HUES48 (cell line): Measurements from ENCODE around the gene ME3.
"Not testable (repeated sequence)": the region's sequence is repeated elsewhere in the genome, so short reads cannot be mapped to it uniquely, and the experiment has no call there.

Experiments
- H3K27ac ChIP-seq: one replicate; pipeline ENCODE4 v1.7.0; 2013; ENCODE audit warnings: low read depth, low read length, inconsistent platforms
- H3K27me3 ChIP-seq: 2 replicates; pipeline ENCODE4 v1.6.1; 2013; ENCODE audit warnings: mild to moderate bottlenecking, low read length; ENCODE audit not compliant: control insufficient read depth, insufficient read depth
- H3K36me3 ChIP-seq: 2 replicates; pipeline ENCODE4 v1.6.1; 2013; ENCODE audit warnings: low read length; ENCODE audit not compliant: control insufficient read depth, insufficient read depth
- H3K4me1 ChIP-seq: 2 replicates; pipeline ENCODE4 v1.6.1; 2013; ENCODE audit warnings: mild to moderate bottlenecking, low read length; ENCODE audit not compliant: control insufficient read depth, insufficient read depth
- H3K4me3 ChIP-seq: 2 replicates; pipeline ENCODE4 v1.5.1; 2013; ENCODE audit warnings: mild to moderate bottlenecking, low read depth, low read length
- H3K9ac ChIP-seq: 2 replicates; pipeline ENCODE4 v1.6.1; 2013; ENCODE audit warnings: mild to moderate bottlenecking, low read depth, low read length, moderate library complexity
- H3K9me3 ChIP-seq: 2 replicates; pipeline ENCODE4 v1.6.1; 2013; ENCODE audit warnings: low read length; ENCODE audit not compliant: control insufficient read depth, insufficient read depth

The ME3 gene

DNA sequence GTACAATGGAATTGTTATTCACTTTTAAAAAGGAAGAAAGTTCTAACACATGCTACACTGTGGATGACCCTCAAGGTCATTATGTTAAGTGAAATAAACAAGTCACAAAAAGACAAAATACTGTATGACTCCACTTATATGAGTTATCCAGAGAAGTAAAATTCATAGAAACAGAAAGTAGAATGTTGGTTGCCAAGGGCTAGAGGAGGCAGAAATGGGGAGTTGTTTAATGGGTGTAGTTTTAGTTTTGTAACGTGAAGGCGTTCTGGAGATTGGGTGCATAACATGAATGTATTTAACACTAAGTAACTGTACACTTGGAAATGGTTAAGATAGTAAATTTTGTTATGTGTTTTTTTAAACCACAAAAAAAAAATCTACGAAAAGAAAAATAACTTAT lies 253.9 kb downstream of the ME3 start:
- H3K4me1 ChIP-seq, result no peaks in the 10 kb centered on the region
- no peaks in the 10 kb centered on the region for H3K9me3 ChIP-seq
- H3K9ac ChIP-seq, result no peak overlapping the region
- no peak overlapping the region for H3K4me3 ChIP-seq
- H3K27me3 ChIP-seq, result no peaks in the 10 kb centered on the region
- no peak overlapping the region for H3K27ac ChIP-seq
- no peaks in the 10 kb centered on the region for H3K36me3 ChIP-seq

DNA sequence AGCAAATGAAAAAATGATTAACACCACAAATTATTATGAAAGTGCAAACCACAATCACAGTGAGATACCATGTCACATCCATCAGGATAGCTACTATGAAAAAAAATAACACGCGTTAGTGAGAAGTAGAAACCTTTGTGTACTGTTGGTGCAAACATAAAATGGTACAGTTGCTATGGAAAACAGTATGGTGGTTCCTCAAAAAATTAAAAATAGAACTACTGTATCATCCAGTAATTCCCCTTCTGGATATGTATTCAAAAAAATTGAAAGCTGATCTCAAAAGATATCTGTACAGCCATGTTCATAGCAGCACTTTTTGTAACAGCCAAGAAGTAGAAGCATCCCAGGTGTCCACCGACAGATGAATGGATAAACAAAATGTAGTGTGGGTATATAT lies 254.3 kb downstream of the ME3 start:
- no peak overlapping the region for H3K4me3 ChIP-seq
- no peak overlapping the region for H3K27ac ChIP-seq
- H3K4me1 ChIP-seq, result no peaks in the 10 kb centered on the region
- no peak overlapping the region for H3K9ac ChIP-seq
- no peaks in the 10 kb centered on the region for H3K27me3 ChIP-seq
- no peaks in the 10 kb centered on the region for H3K9me3 ChIP-seq
- no peaks in the 10 kb centered on the region for H3K36me3 ChIP-seq

DNA sequence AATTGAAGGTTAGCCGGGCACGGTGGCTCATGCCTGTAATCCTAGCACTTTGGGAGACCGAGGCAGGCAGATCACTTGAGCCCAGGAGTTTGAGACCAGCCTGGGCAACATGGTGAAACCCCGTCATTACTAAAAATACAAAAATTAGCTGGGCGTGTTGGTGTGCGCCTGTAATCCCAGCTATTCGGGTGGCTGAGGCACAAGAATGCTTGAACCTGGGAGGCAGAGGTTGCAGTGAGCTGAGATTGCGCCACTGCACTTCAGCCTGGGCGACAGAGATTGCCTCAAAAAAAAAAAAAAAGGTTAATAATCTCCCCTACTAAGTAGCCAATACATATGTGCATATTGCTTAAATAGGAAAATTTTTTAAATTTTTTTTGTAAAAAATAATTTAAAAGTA lies 255.5 kb downstream of the ME3 start:
- H3K27me3 ChIP-seq, H3K27ac ChIP-seq, H3K4me1 ChIP-seq, H3K4me3 ChIP-seq, H3K36me3 ChIP-seq, H3K9me3 ChIP-seq, H3K9ac ChIP-seq: not testable (repeated sequence)

DNA sequence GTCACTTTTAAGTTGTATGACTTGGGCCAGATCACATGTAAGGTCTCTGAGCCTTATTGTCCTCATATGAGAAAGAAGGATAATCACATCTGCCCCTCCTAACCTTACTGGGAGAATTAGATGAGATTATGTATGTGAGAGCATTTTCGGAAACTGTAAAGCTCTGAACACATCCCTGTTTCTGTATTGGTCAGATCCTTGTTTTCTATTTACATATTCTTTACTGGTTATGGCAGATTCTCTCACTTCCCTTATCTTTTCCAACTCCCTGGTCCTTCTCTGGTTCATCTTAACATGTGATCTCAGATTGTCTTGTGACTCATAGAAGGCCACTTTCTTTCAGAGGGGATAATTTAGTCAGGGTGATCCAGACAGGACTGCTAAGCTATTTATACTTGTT lies 255.9 kb downstream of the ME3 start:
- no peak overlapping the region for H3K27ac ChIP-seq
- H3K9ac ChIP-seq, result no peak overlapping the region
- H3K4me3 ChIP-seq, result no peak overlapping the region
- no peaks in the 10 kb centered on the region for H3K9me3 ChIP-seq
- H3K27me3 ChIP-seq, result no peaks in the 10 kb centered on the region
- H3K36me3 ChIP-seq, result no peaks in the 10 kb centered on the region
- H3K4me1 ChIP-seq, result no peaks in the 10 kb centered on the region

DNA sequence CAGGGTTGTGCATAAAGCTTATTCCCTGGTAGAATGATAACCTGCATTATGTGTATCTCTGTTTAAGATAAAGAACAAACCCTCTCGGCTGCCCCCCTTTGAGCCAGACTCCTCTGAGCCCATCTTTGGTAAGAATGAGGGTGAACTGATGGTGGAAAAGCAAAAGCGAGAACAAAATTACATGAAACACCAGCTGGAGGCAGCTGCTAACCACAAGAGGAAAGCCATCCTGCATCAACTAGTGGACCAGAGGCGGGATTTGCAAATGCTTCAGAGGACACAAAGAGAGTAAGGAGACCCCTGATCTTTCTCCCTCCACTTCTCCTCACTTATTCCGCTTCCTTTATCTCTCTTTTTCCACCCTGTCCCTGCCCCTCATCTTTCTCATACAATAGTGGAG lies 257.4 kb downstream of the ME3 start:
- H3K9ac ChIP-seq, result no peak overlapping the region
- no peak overlapping the region for H3K4me3 ChIP-seq
- H3K9me3 ChIP-seq, result no peaks in the 10 kb centered on the region
- H3K27me3 ChIP-seq, result no peaks in the 10 kb centered on the region
- no peak overlapping the region for H3K27ac ChIP-seq
- no peaks in the 10 kb centered on the region for H3K36me3 ChIP-seq
- no peaks in the 10 kb centered on the region for H3K4me1 ChIP-seq

DNA sequence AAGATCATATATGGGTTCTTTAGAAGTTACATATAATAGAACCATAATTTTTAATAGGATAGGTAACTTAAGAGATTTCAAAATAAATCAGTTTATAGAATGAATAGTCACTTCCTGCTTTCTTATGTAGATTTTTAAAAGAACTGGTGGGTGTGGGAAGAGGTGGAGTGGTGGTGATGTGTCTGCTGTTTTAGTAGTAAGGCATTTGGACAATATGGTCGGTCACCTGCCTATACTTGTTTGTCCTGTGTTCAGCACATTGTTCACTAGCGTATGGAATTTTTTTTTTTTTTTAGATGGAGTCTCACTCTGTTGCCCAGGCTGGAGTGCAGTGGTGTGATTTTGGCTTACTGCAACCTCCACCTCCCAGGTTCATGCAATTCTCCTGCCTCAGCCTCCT lies 258.4 kb downstream of the ME3 start:
- no peaks in the 10 kb centered on the region for H3K27me3 ChIP-seq
- no peaks in the 10 kb centered on the region for H3K36me3 ChIP-seq
- H3K4me1 ChIP-seq, result no peaks in the 10 kb centered on the region
- no peak overlapping the region for H3K27ac ChIP-seq
- H3K4me3 ChIP-seq, result no peak overlapping the region
- H3K9me3 ChIP-seq, result no peaks in the 10 kb centered on the region
- H3K9ac ChIP-seq, result no peak overlapping the region

DNA sequence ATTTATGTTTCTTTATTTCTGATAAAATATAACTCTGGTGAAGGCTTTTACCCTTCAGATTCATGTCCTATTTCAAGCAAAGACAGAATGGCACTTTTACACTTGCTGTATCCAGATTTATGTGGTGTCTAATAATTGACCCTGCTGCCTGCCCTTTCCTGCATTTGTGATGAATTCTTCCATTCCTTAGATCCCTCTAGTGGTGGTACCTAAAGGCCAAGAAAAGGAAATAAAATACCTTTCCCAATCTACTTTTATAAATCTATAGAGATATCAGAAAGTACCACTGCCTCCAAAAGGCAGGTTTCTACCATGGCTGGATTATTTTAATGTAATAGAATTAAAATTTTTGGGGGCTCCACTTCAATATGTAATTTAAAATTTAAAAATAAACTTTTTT lies 263.6 kb downstream of the ME3 start:
- no peaks in the 10 kb centered on the region for H3K9me3 ChIP-seq
- no peak overlapping the region for H3K27ac ChIP-seq
- H3K9ac ChIP-seq, result no peak overlapping the region

DNA sequence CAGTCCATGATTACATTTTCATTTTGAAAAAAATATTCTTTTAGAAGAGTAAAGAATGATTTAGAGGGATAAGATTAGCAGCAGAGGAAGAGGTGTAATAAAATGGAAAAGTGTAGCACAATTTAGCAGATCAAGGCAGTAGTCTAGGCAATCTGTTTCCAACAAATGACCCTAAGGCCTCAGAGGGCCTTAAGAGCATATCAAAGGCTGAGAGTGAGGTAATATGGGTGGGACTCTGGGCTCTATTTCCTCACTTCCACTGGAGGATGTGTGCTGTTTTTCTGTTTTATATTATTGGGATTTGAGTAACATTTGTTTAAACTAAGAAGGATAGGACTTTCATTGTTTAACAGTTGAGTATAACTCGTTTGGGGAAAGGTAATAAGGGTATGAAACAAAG lies 269.0 kb downstream of the ME3 start:
- H3K27ac ChIP-seq, result no peak overlapping the region
- H3K4me3 ChIP-seq, result no peak overlapping the region
- no peaks in the 10 kb centered on the region for H3K4me1 ChIP-seq
- no peaks in the 10 kb centered on the region for H3K27me3 ChIP-seq
- H3K9me3 ChIP-seq, result no peaks in the 10 kb centered on the region
- no peak overlapping the region for H3K9ac ChIP-seq
- H3K36me3 ChIP-seq, result no peaks in the 10 kb centered on the region

More for the DNA sequence above, 263.6 kb downstream of the ME3 start:
- Histone ChIP-seq H3K4me1 (no peaks in the 10 kb centered on the region), H3K4me3 (no peak overlapping the region), H3K27me3 (no peaks in the 10 kb centered on the region), H3K36me3 (no peaks in the 10 kb centered on the region)

DNA sequence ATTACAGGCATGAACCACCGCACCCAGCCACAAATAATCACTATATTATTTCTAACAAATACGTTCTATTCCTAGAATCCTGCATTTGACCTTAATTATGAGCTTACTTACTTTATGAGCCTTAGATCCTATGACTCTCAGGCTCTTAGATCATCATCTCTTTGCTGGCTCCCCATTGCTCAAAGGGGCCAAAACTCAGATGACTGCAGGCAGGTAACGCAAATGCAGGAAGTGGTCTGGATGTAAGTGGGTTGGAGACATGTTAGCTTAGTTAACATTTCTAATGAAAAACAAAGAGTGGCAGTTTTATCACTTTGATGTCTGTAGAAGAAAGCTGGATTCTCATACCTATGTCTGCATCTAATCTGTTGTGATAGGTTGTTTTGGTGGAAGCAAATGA lies 274.3 kb downstream of the ME3 start:
- Histone ChIP-seq H3K9me3 (no peaks in the 10 kb centered on the region), H3K4me1 (peaks cover 11% of the 10 kb centered on the region), H3K9ac (no peak overlapping the region), H3K4me3 (no peak overlapping the region), H3K36me3 (no peaks in the 10 kb centered on the region), H3K27ac (no peak overlapping the region), H3K27me3 (no peaks in the 10 kb centered on the region)

DNA sequence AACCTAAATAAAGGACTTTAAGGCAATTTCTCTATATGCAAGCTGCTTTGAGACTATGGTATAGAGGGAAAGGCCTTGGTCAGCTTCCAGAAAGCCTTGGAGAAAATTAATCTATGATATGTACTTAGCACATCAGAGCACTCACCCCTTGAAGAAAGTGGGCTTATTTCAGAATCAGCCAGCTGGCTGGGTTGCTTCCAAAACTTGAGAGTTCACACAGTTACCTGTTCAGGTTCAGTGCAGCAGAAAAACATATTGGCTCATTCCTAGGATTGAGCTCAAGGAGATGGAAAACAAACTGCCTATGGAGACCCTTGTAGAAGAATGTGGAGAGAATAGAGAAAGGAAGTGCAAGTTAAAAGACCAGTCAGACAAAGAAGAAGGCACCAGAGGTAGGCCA lies 275.1 kb downstream of the ME3 start:
- H3K9ac ChIP-seq, result no peak overlapping the region
- peaks cover 11% of the 10 kb centered on the region for H3K4me1 ChIP-seq
- H3K27ac ChIP-seq, result no peak overlapping the region
- no peaks in the 10 kb centered on the region for H3K27me3 ChIP-seq
- no peak overlapping the region for H3K4me3 ChIP-seq
- no peaks in the 10 kb centered on the region for H3K36me3 ChIP-seq
- no peaks in the 10 kb centered on the region for H3K9me3 ChIP-seq

DNA sequence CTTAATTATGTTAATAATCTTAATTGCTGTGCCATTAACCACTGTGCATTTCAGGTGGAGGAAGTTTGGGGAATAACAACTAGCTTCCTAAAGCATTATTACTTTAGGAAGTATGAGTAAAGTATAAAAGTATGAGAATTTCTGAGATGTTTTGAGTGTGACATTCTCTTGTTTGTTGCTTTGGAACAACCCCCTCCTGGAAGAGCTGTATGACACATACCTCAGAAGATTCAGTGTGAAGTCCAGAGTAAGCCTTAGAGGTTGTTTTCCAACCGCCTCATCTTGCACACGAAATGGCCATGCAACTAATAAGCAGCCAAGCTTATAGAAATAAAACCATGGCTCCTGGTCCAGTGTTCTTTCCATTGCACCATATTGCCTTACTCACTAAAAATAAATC lies 276.0 kb downstream of the ME3 start:
- H3K9ac ChIP-seq, result no peak overlapping the region
- no peaks in the 10 kb centered on the region for H3K27me3 ChIP-seq
- no peaks in the 10 kb centered on the region for H3K36me3 ChIP-seq
- H3K27ac ChIP-seq, result no peak overlapping the region
- no peaks in the 10 kb centered on the region for H3K9me3 ChIP-seq
- H3K4me3 ChIP-seq, result no peak overlapping the region
- peaks cover 11% of the 10 kb centered on the region for H3K4me1 ChIP-seq

DNA sequence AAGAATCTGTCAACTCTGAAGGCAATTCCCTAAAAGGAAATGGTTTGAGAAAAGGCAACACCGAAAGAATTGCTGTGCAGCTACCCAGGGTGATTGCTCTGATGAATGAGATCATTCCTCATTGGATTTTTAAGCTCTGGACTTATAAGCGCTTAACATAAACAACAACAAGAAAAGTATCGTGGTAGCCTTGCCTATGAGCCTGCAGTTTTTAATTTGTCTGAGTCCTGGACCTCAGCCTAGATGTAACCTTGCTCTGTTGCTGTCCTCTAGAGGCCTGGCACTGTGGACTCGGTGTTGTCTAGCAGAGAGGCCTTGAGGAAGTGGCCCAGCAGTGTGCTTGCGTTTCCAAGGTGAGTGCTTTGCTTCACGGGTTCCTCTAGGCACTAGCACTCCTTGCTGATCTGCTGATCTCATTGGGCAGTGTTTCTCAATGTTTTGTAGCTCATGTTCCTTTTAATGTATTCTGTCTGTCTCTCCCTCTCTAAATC lies 277.3 kb downstream of the ME3 start:
- Histone ChIP-seq H3K9ac (no peak overlapping the region), H3K4me1 (peaks cover 11% of the 10 kb centered on the region), H3K27me3 (no peaks in the 10 kb centered on the region), H3K9me3 (no peaks in the 10 kb centered on the region), H3K36me3 (no peaks in the 10 kb centered on the region), H3K27ac (no peak overlapping the region), H3K4me3 (no peak overlapping the region)
